Adrenal gland (tissue), 5 donors: ENCODE data around the gene AKR7A3.

ENCODE experiments used
- CTCF ChIP-seq, 6 experiments: fragments of 450-650 bp in 4 of 6; fragments of 200-600 bp in 2 of 6; sonication (generic) in 1 of 6; IDR thresholded peaks; 1 replicate in 5 of 6; 2 replicates in 1 of 6; pipeline versions ENCODE4 v1.5.1 to v1.8.0; 2016 to 2021; ENCODE audit warnings: antibody characterized with exemption in 6 of 6, mild to moderate bottlenecking in 2 of 6, moderate library complexity in 1 of 6
- POLR2A ChIP-seq, 2 donors: fragments of 450-650 bp; IDR thresholded peaks; one replicate each; pipeline ENCODE4 v1.6.1; 2017; ENCODE audit warnings: antibody characterized with exemption in 2 of 2, mild to moderate bottlenecking in 2 of 2, moderate library complexity in 1 of 2
- donor health status: DM: no; HTN: no; CAD: no.

DNA sequence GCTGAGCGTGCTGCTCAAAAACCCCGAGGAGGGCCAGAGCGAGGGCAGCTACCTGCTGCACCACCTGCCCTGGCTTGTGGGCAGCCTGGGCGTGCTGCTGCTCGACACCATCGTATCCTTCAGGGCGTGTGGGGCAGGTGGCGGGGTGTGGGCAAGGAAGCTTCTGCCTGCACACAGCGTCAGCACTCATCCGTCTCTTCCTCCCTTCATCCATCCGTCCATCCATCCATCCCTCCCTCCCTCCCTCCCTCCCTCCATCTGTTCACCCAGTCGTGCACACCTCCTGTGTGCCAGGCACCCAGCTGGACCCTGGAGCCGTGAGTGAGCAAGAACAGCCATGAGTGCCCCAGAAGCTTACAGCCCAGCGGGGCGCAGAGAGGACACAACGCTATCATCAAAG is 38.7 kb upstream of the AKR7A3 start:
- TF ChIP-seq CTCF (IDR thresholded peaks at IDR 0.05) = no peak
- TF ChIP-seq POLR2A (IDR thresholded peaks at IDR 0.05) = no peak
